HepG2 (cell line): ENCODE data around the gene ENSA. TPM values are rescaled to one million over a fixed set of nuclear protein-coding genes. Genes with fewer than 3 reads are reported as not detected.
A peak's percentile ranks its signal among the peaks of the same experiment; 100 is the strongest.

Experiments
- ARID5B ChIP-seq: IDR thresholded peaks from 2 replicates; pipeline ENCODE4 v1.4.0; 2020; ENCODE audit warnings: mild to moderate bottlenecking, missing genetic modification reagents
- EHMT2 ChIP-seq: fragments of 200-600 bp; sonication (generic); IDR thresholded peaks from 2 replicates; pipeline ENCODE4 v1.7.0; 2017; ENCODE audit warnings: antibody characterized with exemption, low read depth, low read length, borderline replicate concordance
- ETV6 ChIP-seq: sonication (generic); formaldehyde crosslinking; conservative IDR thresholded peaks from 2 replicates; pipeline ENCODE4 v1.4.0; 2020; ENCODE audit warnings: missing genetic modification reagents
- MLLT10 ChIP-seq: sonication (generic); formaldehyde crosslinking; IDR thresholded peaks from 2 replicates; pipeline ENCODE4 v1.4.0; 2020; ENCODE audit warnings: missing genetic modification reagents
- NFKB2 ChIP-seq: sonication (generic); formaldehyde crosslinking; IDR thresholded peaks from 2 replicates; pipeline ENCODE4 v1.4.0; 2020; ENCODE audit warnings: missing genetic modification reagents, borderline replicate concordance
- POLR2AphosphoS2 ChIP-seq: IDR thresholded peaks from 2 replicates; pipeline ENCODE4 v1.6.1; 2011; ENCODE audit warnings: low read depth, low read length, improper control_type of control experiment
- TEF ChIP-seq: sonication (generic); formaldehyde crosslinking; IDR thresholded peaks from 2 replicates; pipeline ENCODE4 v1.5.0; 2020; ENCODE audit warnings: missing genetic modification reagents
- ZBTB4 ChIP-seq: sonication (generic); formaldehyde crosslinking; IDR thresholded peaks from 2 replicates; pipeline ENCODE4 v1.4.0; 2020; ENCODE audit warnings: missing genetic modification reagents, mild to moderate bottlenecking, borderline replicate concordance
- ZNF101 ChIP-seq: sonication (generic); formaldehyde crosslinking; IDR thresholded peaks from 2 replicates; pipeline ENCODE4 v1.4.0; 2020; ENCODE audit warnings: mild to moderate bottlenecking, low read depth, missing genetic modification reagents, borderline replicate concordance
- ZNF17 ChIP-seq: sonication (generic); formaldehyde crosslinking; IDR thresholded peaks from 2 replicates; pipeline ENCODE4 v1.5.0; 2020; ENCODE audit warnings: mild to moderate bottlenecking, missing genetic modification reagents
- ZNF280B ChIP-seq: sonication (generic); formaldehyde crosslinking; IDR thresholded peaks from 2 replicates; pipeline ENCODE4 v1.5.0; 2020; ENCODE audit warnings: missing genetic modification reagents, mild to moderate bottlenecking, borderline replicate concordance
- polyA plus RNA-seq, 8 experiments: library from polyadenylated mRNA; depleted of rRNA in 3 of 8; stranded (reverse) in 7 of 8; unstranded in 1 of 8; fragments of >200 nt; fragmentation: Illumina TruSeq in 4 of 8; extraction: Trizol in 4 of 8; gene quantifications; 2 replicates each; pipeline versions ENCODE4 v1.2.1 to v1.2.3, GENCODE V29; 2011 to 2016; ENCODE audit warnings: low read depth in 4 of 8, missing spikeins in 1 of 8, mixed read lengths in 1 of 8; ENCODE audit not compliant: insufficient read depth in 1 of 8
- total RNA-seq, 5 experiments: library from RNA; depleted of rRNA; stranded (reverse); fragments of >200 nt; fragmentation: Illumina TruSeq; extraction: Trizol; gene quantifications; 2 replicates each; pipeline ENCODE4 v1.2.3, GENCODE V29; 2016; ENCODE audit warnings: low read depth in 1 of 5

The ENSA gene
- total and polyA plus RNA-seq, 2 of the 13 experiments (the other 11 are each of a cell fraction or from before 2014, with no cell fraction given) = 54.5 to 111 TPM

GRCh38 chr1:150579110-150579944 is 50.1 kb downstream of the ENSA start, which contains the start of gene MCL1 (continued):
- TF ChIP-seq EHMT2 = no peak
- TF ChIP-seq TEF = peak; percentile 83
- peak; percentile 58; the same call in 1 of the 2 replicates for TF ChIP-seq NFKB2 (CRISPR knock-in tag)
- TF ChIP-seq ZNF17 (CRISPR knock-in tag) = no peak
- TF ChIP-seq POLR2AphosphoS2 = peak; percentile 88; the same call in 1 of the 2 replicates
- no peak for TF ChIP-seq MLLT10
- TF ChIP-seq ZNF280B (CRISPR knock-in tag) = no peak
- no peak for TF ChIP-seq ETV6
- TF ChIP-seq ZBTB4 (CRISPR knock-in tag) = no peak
- no peak for TF ChIP-seq ZNF101 (CRISPR knock-in tag)
- TF ChIP-seq ARID5B = no peak; the same call in 1 of the 2 replicates
